Lower leg skin (tissue), 4 donors: Measurements from ENCODE around the gene ZSCAN20. TPM values are rescaled to one million over a fixed set of nuclear protein-coding genes. Genes with fewer than 3 reads are reported as not detected.

Experiments
- DNase-seq, 2 donors: peaks; one replicate each; pipeline ENCODE4 v3.0.0-alpha.2; 2019; ENCODE audit warnings: low spot score in 2 of 2
- H3K4me3 ChIP-seq: fragments of 200-600 bp; sonication (generic); 2 replicates; pipeline ENCODE4 v1.5.1; 2017; ENCODE audit warnings: mild to moderate bottlenecking, low read depth; ENCODE audit not compliant: poor library complexity, severe bottlenecking
- CTCF ChIP-seq, 3 donors: fragments of 450-650 bp; IDR thresholded peaks; one replicate each; pipeline ENCODE4 v1.5.1; 2016; ENCODE audit warnings: antibody characterized with exemption in 3 of 3, mild to moderate bottlenecking in 3 of 3, moderate library complexity in 2 of 3
- POLR2A ChIP-seq, 2 donors: fragments of 450-650 bp; IDR thresholded peaks; one replicate each; pipeline ENCODE4 v1.6.1; 2016 to 2017; ENCODE audit warnings: antibody characterized with exemption in 2 of 2, mild to moderate bottlenecking in 1 of 2, moderate library complexity in 1 of 2
- WGBS, 2 donors: methylation state at CpG; one replicate each; pipeline ENCODE4 v1.1.5; 2018; 5-methylcytosine and 5-hydroxymethylcytosine counted together
- intact Hi-C: fragments of 100-400 bp; cut with DNase I; formaldehyde crosslinking; loops from one replicate; pipeline ENCODE4 v1.15.0; 2023; ENCODE audit warnings: low total_unique reads
- total RNA-seq, 4 donors: library from RNA; depleted of rRNA; stranded (reverse); fragments of >200 nt; gene quantifications; one replicate each; pipeline ENCODE4 v1.1.0, GENCODE V29; 2016

The ZSCAN20 gene
- total RNA-seq, result 1 to 10 TPM in 3 of 4 donors, under 1 TPM in 1; 0.91 to 3.6 (median 3.0) TPM

GRCh38 chr1:33472269-33472980 is at the start of gene ZSCAN20:
Gene ZSCAN20, plus strand, starts transcription at chr1:33472645. Its CDS starts 6,644 bp downstream, at chr1:33479289.
- 1 to 2% methylated on average over 38 of the region's 38 CpGs for WGBS, 2 donors
- H3K4me3 ChIP-seq, result peak within 1 kb of the TSS; percentile 39
- no peak for TF ChIP-seq CTCF (IDR thresholded peaks at IDR 0.05)
- no peak for TF ChIP-seq POLR2A (IDR thresholded peaks at IDR 0.05)
- DNase-seq, result peak; percentile 96 to 99
- intact Hi-C loops, result no loop called here

- DNase-seq, result no peak
- WGBS, 2 donors, result 88 to 91% methylated on average over 4 of the region's 4 CpGs
- intact Hi-C loops, result no loop called here
- TF ChIP-seq POLR2A (IDR thresholded peaks at IDR 0.05) (no peak), CTCF (IDR thresholded peaks at IDR 0.05) (no peak)
- H3K4me3 ChIP-seq, result no peak overlapping the region
Measured at GRCh38 chr1:33424205-33424604, 48.2 kb upstream of the ZSCAN20 start.

GRCh38 chr1:33424610-33425009 is 47.8 kb upstream of the ZSCAN20 start:
- 64 to 80% methylated on average over 2 of the region's 2 CpGs for WGBS, 2 donors
- intact Hi-C loops, result no loop called here
- no peak overlapping the region for H3K4me3 ChIP-seq
- TF ChIP-seq POLR2A (IDR thresholded peaks at IDR 0.05) (no peak), CTCF (IDR thresholded peaks at IDR 0.05) (no peak)
- DNase-seq, result no peak

- no peak overlapping the region for H3K4me3 ChIP-seq
- 92 to 97% methylated on average over 2 of the region's 2 CpGs for WGBS, 2 donors
- intact Hi-C loops, result no loop called here
- TF ChIP-seq POLR2A (IDR thresholded peaks at IDR 0.05) (no peak), CTCF (IDR thresholded peaks at IDR 0.05) (no peak)
- no peak for DNase-seq
Measured at GRCh38 chr1:33425900-33426299, 46.5 kb upstream of the ZSCAN20 start.

- intact Hi-C loops, result no loop called here
- no peak overlapping the region for H3K4me3 ChIP-seq
- no peak for DNase-seq
- no peak for TF ChIP-seq CTCF (IDR thresholded peaks at IDR 0.05)
- TF ChIP-seq POLR2A (IDR thresholded peaks at IDR 0.05), result no peak
- WGBS, 2 donors, result 70 to 80% methylated on average over 3 of the region's 3 CpGs
Measured at GRCh38 chr1:33426916-33427315, 45.5 kb upstream of the ZSCAN20 start.

GRCh38 chr1:33428661-33429060 is 43.8 kb upstream of the ZSCAN20 start:
- no peak for DNase-seq
- intact Hi-C loops, result no loop called here
- no peak overlapping the region for H3K4me3 ChIP-seq
- WGBS, 2 donors, result 96 to 100% methylated on average over 2 of the region's 2 CpGs
- TF ChIP-seq POLR2A (IDR thresholded peaks at IDR 0.05), result no peak
- TF ChIP-seq CTCF (IDR thresholded peaks at IDR 0.05), result no peak
